H9 (cell line): Measurements from ENCODE around the gene VWA1. TPM values are rescaled to one million over a fixed set of nuclear protein-coding genes. Genes with fewer than 3 reads are reported as not detected.

Experiments used
- DNase-seq: peaks from one replicate; pipeline ENCODE4 v3.0.0-alpha.2; 2017
- H2AFZ ChIP-seq: one replicate; pipeline ENCODE4 v1.6.1; 2013; ENCODE audit warnings: mild to moderate bottlenecking, low read length, control low read depth, moderate library complexity
- H2AK5ac ChIP-seq: 2 replicates; pipeline ENCODE4 v1.6.1; 2013; ENCODE audit warnings: low read length, control low read depth, mixed read lengths; ENCODE audit not compliant: insufficient read length
- H2BK120ac ChIP-seq: one replicate; pipeline ENCODE4 v1.6.1; 2013; ENCODE audit warnings: low read depth, mild to moderate bottlenecking, low read length, control low read depth, inconsistent platforms; ENCODE audit not compliant: poor library complexity, severe bottlenecking
- H2BK12ac ChIP-seq: 2 replicates; pipeline ENCODE4 v1.6.1; 2013; ENCODE audit warnings: low read length, control low read depth, mixed read lengths, low read depth; ENCODE audit not compliant: insufficient read length
- H2BK15ac ChIP-seq: 2 replicates; pipeline ENCODE4 v1.6.1; 2013; ENCODE audit warnings: low read depth, low read length, control low read depth
- H2BK20ac ChIP-seq: one replicate; pipeline ENCODE4 v1.6.1; 2013; ENCODE audit warnings: low read depth, mild to moderate bottlenecking, low read length, control low read depth, inconsistent platforms; ENCODE audit not compliant: poor library complexity, severe bottlenecking
- H2BK5ac ChIP-seq: 2 replicates; pipeline ENCODE4 v1.6.1; 2013; ENCODE audit warnings: low read length, control low read depth, mixed read lengths; ENCODE audit not compliant: insufficient read length
- H3K14ac ChIP-seq: 2 replicates; pipeline ENCODE4 v1.6.1; 2013; ENCODE audit warnings: low read length, control low read depth; ENCODE audit not compliant: insufficient read depth
- H3K18ac ChIP-seq: 2 replicates; pipeline ENCODE4 v1.6.1; 2013; ENCODE audit warnings: low read depth, mild to moderate bottlenecking, mixed read lengths, low read length, control low read depth; ENCODE audit not compliant: insufficient read length
- H3K23ac ChIP-seq: 2 replicates; pipeline ENCODE4 v1.6.1; 2013; ENCODE audit warnings: low read length, control low read depth, mixed read lengths, low read depth; ENCODE audit not compliant: insufficient read length
- H3K23me2 ChIP-seq: 2 replicates; pipeline ENCODE4 v1.6.1; 2013; ENCODE audit warnings: low read depth, mild to moderate bottlenecking, mixed read lengths, low read length, control low read depth; ENCODE audit not compliant: insufficient read length, poor library complexity, severe bottlenecking
- H3K27ac ChIP-seq: 2 replicates; pipeline ENCODE4 v1.5.1; 2013; ENCODE audit warnings: low read length, control low read depth, mixed read lengths, low read depth; ENCODE audit not compliant: insufficient read length
- H3K27me3 ChIP-seq: 2 replicates; pipeline ENCODE4 v1.6.1; 2013; ENCODE audit warnings: low read length, control low read depth, inconsistent platforms; ENCODE audit not compliant: insufficient read depth
- H3K4ac ChIP-seq: 2 replicates; pipeline ENCODE4 v1.6.1; 2013; ENCODE audit warnings: low read depth, mild to moderate bottlenecking, control low read depth, inconsistent platforms, low read length, moderate library complexity
- H3K4me1 ChIP-seq: 2 replicates; pipeline ENCODE4 v1.6.1; 2013; ENCODE audit warnings: low read length, control low read depth, inconsistent platforms; ENCODE audit not compliant: insufficient read depth
- H3K4me2 ChIP-seq: 2 replicates; pipeline ENCODE4 v1.6.1; 2013; ENCODE audit warnings: low read length, control low read depth, mixed read lengths; ENCODE audit not compliant: insufficient read length, insufficient read depth
- H3K56ac ChIP-seq: 2 replicates; pipeline ENCODE4 v1.6.1; 2013; ENCODE audit warnings: low read depth, mild to moderate bottlenecking, mixed read lengths, low read length, control low read depth; ENCODE audit not compliant: insufficient read length
- H3K79me1 ChIP-seq: 2 replicates; pipeline ENCODE4 v1.6.1; 2013; ENCODE audit warnings: low read depth, mild to moderate bottlenecking, moderate library complexity, low read length, control low read depth, inconsistent platforms; ENCODE audit not compliant: insufficient read depth, poor library complexity, severe bottlenecking
- H3K79me2 ChIP-seq: 2 replicates; pipeline ENCODE4 v1.6.1; 2013; ENCODE audit warnings: low read length, control low read depth, inconsistent platforms; ENCODE audit not compliant: insufficient read depth
- H3K9ac ChIP-seq: 2 replicates; pipeline ENCODE4 v1.6.1; 2013; ENCODE audit warnings: low read length, control low read depth, mixed read lengths; ENCODE audit not compliant: insufficient read length; ENCODE audit errors: extremely low read depth
- H3K9me3 ChIP-seq: one replicate; pipeline ENCODE4 v1.6.1; 2013; ENCODE audit warnings: low read depth, low read length, inconsistent platforms; ENCODE audit not compliant: control insufficient read depth
- H3T11ph ChIP-seq: one replicate; pipeline ENCODE4 v1.6.1; 2013; ENCODE audit warnings: mild to moderate bottlenecking, low read length, control low read depth, inconsistent platforms
- H4K20me1 ChIP-seq: one replicate; pipeline ENCODE4 v1.6.1; 2013; ENCODE audit not compliant: control insufficient read depth, insufficient read length, insufficient read depth
- H4K5ac ChIP-seq: 2 replicates; pipeline ENCODE4 v1.6.1; 2013; ENCODE audit warnings: low read depth, mild to moderate bottlenecking, mixed read lengths, low read length, control low read depth; ENCODE audit not compliant: insufficient read length
- H4K8ac ChIP-seq: replicated peaks from 2 replicates; pipeline ENCODE4 v1.6.1; 2013; ENCODE audit warnings: low read length, control low read depth, mixed read lengths, low read depth; ENCODE audit not compliant: insufficient read length
- H4K91ac ChIP-seq: 2 replicates; pipeline ENCODE4 v1.6.1; 2013; ENCODE audit warnings: low read depth, mild to moderate bottlenecking, moderate library complexity, mixed read lengths, low read length, control low read depth; ENCODE audit not compliant: insufficient read length
- H3K27ac Mint-ChIP-seq, 3 experiments: 2 replicates in 2 of 3; 3 replicates in 1 of 3; pipeline ENCODE4 v1.8.0; 2020 to 2021; ENCODE audit warnings: mixed read lengths in 3 of 3, mild to moderate bottlenecking in 1 of 3, moderate library complexity in 1 of 3
- H3K27me3 Mint-ChIP-seq: 2 replicates; pipeline ENCODE4 v1.8.0; 2021; ENCODE audit warnings: low read depth, mild to moderate bottlenecking, moderate library complexity, mixed read lengths
- H3K36me3 Mint-ChIP-seq, 3 experiments: 2 replicates in 2 of 3; 3 replicates in 1 of 3; pipeline ENCODE4 v1.8.0; 2020 to 2021; ENCODE audit warnings: low read depth in 3 of 3, mixed read lengths in 3 of 3; ENCODE audit not compliant: insufficient read depth in 1 of 3
- H3K4me1 Mint-ChIP-seq, 2 experiments: 2 replicates each; pipeline ENCODE4 v1.8.0; 2020; ENCODE audit warnings: mixed read lengths in 2 of 2
- H3K4me3 Mint-ChIP-seq, 2 experiments: 2 replicates in 1 of 2; 3 replicates in 1 of 2; pipeline ENCODE4 v1.8.0; 2020 to 2021; ENCODE audit warnings: mild to moderate bottlenecking in 2 of 2, mixed read lengths in 2 of 2, moderate library complexity in 1 of 2
- H3K9me3 Mint-ChIP-seq, 2 experiments: 2 replicates in 1 of 2; 3 replicates in 1 of 2; pipeline ENCODE4 v1.8.0; 2020; ENCODE audit warnings: mild to moderate bottlenecking in 2 of 2, mixed read lengths in 2 of 2, moderate library complexity in 1 of 2
- WGBS: extraction: QIAGEN DNeasy Blood & Tissue Kit; methylation state at CpG from one replicate; pipeline ENCODE4 v1.1.7; 2013; ENCODE audit warnings: missing lambda C conversion rate, low lambda C conversion rate, mixed read lengths; ENCODE audit not compliant: insufficient read length; ENCODE audit errors: extremely low coverage; 5-methylcytosine and 5-hydroxymethylcytosine counted together
- total RNA-seq: library from RNA; stranded (reverse); gene quantifications from 2 replicates; pipeline ENCODE4 v1.2.1, GENCODE V29; 2021
- TF ChIP-seq, protein P1 (sequence below): fragments of 200-600 bp; sonication (generic); conservative IDR thresholded peaks from 3 replicates; pipeline ENCODE4 v1.8.0; 2021; ENCODE audit warnings: antibody characterized with exemption, mild to moderate bottlenecking

Gene VWA1
- total RNA-seq, 1 experiment from 2014 or later = 57.1 TPM

DNA sequence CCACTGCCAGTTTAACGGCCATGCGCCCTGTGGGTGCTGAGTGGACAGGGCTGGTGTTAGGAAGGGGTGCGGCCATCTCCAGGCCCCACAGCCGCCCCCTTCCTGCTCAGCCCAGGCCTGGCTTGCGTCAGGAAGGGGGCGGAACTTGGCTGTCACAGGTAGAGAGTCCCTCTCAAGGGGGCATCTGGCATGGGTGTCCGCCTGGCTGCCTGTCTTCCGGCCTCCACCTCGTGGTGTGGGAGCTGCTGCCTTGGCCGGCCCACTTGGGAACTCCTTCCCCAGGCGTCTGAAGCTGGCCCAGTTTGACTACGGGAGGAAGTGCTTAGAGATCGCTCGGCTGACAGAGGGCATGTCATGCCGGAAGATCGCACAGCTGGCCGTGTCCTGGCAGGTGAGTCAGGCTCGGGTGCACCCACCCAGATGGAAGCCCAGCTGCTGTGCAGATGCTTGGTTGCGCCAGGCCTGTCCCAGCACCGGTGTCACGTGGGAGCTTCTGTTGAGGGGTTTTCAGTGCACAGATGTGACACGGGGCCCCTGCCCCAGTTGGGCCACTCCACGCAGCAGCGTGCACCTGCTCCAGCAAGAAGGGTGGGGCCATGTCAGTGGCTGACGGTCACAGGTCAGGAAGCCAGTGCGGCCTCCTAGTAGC is 27.0 kb downstream of the VWA1 start:
- no peak overlapping the region for H2BK20ac ChIP-seq
- Mint-ChIP-seq H3K4me3 (no peak overlapping the region), H3K27ac (no peak overlapping the region), H3K36me3 (no peaks in the 10 kb centered on the region; a peak in 1 of 7 replicates), H3K9me3 (no peaks in the 10 kb centered on the region), H3K4me1 (no peaks in the 10 kb centered on the region), H3K27me3 (no peaks in the 10 kb centered on the region)
- H2BK120ac ChIP-seq = no peak overlapping the region
- no peak for DNase-seq
- H2BK15ac ChIP-seq = no peak overlapping the region
- H3K79me2 ChIP-seq = no peaks in the 10 kb centered on the region
- no peaks in the 10 kb centered on the region for H3K4me1 ChIP-seq
- H4K8ac ChIP-seq = no peak overlapping the region
- H3T11ph ChIP-seq = no peak overlapping the region
- H3K14ac ChIP-seq = no peak overlapping the region
- H3K18ac ChIP-seq = no peak overlapping the region
- no peak overlapping the region for H3K9ac ChIP-seq
- H3K23me2 ChIP-seq = no peaks in the 10 kb centered on the region
- no peaks in the 10 kb centered on the region for H3K79me1 ChIP-seq
- H4K20me1 ChIP-seq = no peaks in the 10 kb centered on the region
- no peak overlapping the region for H3K23ac ChIP-seq
- no peak overlapping the region for H3K4me2 ChIP-seq
- no peak overlapping the region for H3K4ac ChIP-seq
- no peak overlapping the region for H2BK5ac ChIP-seq
- no peak overlapping the region for H2BK12ac ChIP-seq
- no peaks in the 10 kb centered on the region for H3K27me3 ChIP-seq
- no peak overlapping the region for H4K91ac ChIP-seq
- H3K56ac ChIP-seq = no peak overlapping the region
- H3K9me3 ChIP-seq = no peaks in the 10 kb centered on the region
- H2AFZ ChIP-seq = no peak overlapping the region
- no CpG with 5 or more reads among the region's 26 CpGs for WGBS
- TF ChIP-seq, protein P1, sequence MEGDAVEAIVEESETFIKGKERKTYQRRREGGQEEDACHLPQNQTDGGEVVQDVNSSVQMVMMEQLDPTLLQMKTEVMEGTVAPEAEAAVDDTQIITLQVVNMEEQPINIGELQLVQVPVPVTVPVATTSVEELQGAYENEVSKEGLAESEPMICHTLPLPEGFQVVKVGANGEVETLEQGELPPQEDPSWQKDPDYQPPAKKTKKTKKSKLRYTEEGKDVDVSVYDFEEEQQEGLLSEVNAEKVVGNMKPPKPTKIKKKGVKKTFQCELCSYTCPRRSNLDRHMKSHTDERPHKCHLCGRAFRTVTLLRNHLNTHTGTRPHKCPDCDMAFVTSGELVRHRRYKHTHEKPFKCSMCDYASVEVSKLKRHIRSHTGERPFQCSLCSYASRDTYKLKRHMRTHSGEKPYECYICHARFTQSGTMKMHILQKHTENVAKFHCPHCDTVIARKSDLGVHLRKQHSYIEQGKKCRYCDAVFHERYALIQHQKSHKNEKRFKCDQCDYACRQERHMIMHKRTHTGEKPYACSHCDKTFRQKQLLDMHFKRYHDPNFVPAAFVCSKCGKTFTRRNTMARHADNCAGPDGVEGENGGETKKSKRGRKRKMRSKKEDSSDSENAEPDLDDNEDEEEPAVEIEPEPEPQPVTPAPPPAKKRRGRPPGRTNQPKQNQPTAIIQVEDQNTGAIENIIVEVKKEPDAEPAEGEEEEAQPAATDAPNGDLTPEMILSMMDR = no peak
- H2AK5ac ChIP-seq = no peak overlapping the region
- H4K5ac ChIP-seq = no peak overlapping the region
- no peak overlapping the region for H3K27ac ChIP-seq
